Testis (tissue), 2 donors: ENCODE data around the gene PNPLA2.
A peak's percentile ranks its signal among the peaks of the same experiment; 100 is the strongest.

Experiments used
- POLR2A ChIP-seq: fragments of 450-650 bp; IDR thresholded peaks from one replicate; pipeline ENCODE4 v1.6.1; 2017; ENCODE audit warnings: antibody characterized with exemption, mild to moderate bottlenecking, moderate library complexity
- TF ChIP-seq, protein P1 (sequence below), 3 experiments: fragments of 450-650 bp in 2 of 3; fragments of 200-600 bp in 1 of 3; sonication (generic) in 1 of 3; IDR thresholded peaks; one replicate each; pipeline ENCODE4 v1.5.1; 2016 to 2019; ENCODE audit warnings: antibody characterized with exemption in 3 of 3, mild to moderate bottlenecking in 2 of 3, moderate library complexity in 1 of 3

- TF ChIP-seq, protein P1, sequence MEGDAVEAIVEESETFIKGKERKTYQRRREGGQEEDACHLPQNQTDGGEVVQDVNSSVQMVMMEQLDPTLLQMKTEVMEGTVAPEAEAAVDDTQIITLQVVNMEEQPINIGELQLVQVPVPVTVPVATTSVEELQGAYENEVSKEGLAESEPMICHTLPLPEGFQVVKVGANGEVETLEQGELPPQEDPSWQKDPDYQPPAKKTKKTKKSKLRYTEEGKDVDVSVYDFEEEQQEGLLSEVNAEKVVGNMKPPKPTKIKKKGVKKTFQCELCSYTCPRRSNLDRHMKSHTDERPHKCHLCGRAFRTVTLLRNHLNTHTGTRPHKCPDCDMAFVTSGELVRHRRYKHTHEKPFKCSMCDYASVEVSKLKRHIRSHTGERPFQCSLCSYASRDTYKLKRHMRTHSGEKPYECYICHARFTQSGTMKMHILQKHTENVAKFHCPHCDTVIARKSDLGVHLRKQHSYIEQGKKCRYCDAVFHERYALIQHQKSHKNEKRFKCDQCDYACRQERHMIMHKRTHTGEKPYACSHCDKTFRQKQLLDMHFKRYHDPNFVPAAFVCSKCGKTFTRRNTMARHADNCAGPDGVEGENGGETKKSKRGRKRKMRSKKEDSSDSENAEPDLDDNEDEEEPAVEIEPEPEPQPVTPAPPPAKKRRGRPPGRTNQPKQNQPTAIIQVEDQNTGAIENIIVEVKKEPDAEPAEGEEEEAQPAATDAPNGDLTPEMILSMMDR (IDR thresholded peaks at IDR 0.05) = peak in 1 of 3 experiments; percentile 8
- TF ChIP-seq POLR2A = peak; percentile 88
These were observed 9.3 kb upstream of the PNPLA2 start, which contains the start of gene RPLP2 for GRCh38 chr11:809287-810039.
